GM12874 (cell line): Measurements from ENCODE around the gene HRH1.

Source experiments
- CTCF ChIP-seq: IDR thresholded peaks from 2 replicates; pipeline ENCODE4 v1.5.1; 2011; ENCODE audit warnings: low read depth, mild to moderate bottlenecking, control low read depth, low read length, moderate library complexity; ENCODE audit not compliant: insufficient read depth

HRH1 gene

GRCh38 chr3:11230125-11230524 lies 75.8 kb downstream of the HRH1 start:
- TF ChIP-seq CTCF, result no peak

GRCh38 chr3:11230832-11231231 lies 76.5 kb downstream of the HRH1 start:
- no peak for TF ChIP-seq CTCF

- TF ChIP-seq CTCF, result no peak
These were observed 81.1 kb downstream of the HRH1 start for GRCh38 chr3:11235385-11235784.

- TF ChIP-seq CTCF, result peak; percentile 71
These were observed 82.5 kb downstream of the HRH1 start for GRCh38 chr3:11236588-11237461.

GRCh38 chr3:11238060-11238459 lies 83.8 kb downstream of the HRH1 start:
- no peak for TF ChIP-seq CTCF

GRCh38 chr3:11238880-11239279 lies 84.6 kb downstream of the HRH1 start:
- TF ChIP-seq CTCF, result no peak

GRCh38 chr3:11239796-11240195 lies 85.5 kb downstream of the HRH1 start:
- no peak for TF ChIP-seq CTCF
